ENCODE results near the gene BBC3. TPM values are rescaled to one million over a fixed set of nuclear protein-coding genes. Genes with fewer than 3 reads are reported as not detected.

BBC3 gene
- polyA plus RNA-seq, 1 donor from 2014 or later: 5.1 TPM

- Mint-ChIP-seq H3K36me3 (peaks cover 5% of the 10 kb centered on the region), H3K4me1 (peaks cover 5 to 7% (median 5%) of the 10 kb centered on the region in 3 donors), H3K9me3 (no peaks in the 10 kb centered on the region), H3K27me3 (no peaks in the 10 kb centered on the region), H3K4me3 (no peak overlapping the region), H3K27ac (peak overlapping the region in 1 of 3 donors; percentile 62)
Observed at GRCh38 chr19:47209319-47210179, 21.4 kb downstream of the BBC3 start.

- H3K9me3 Mint-ChIP-seq: no peaks in the 10 kb centered on the region
- H3K4me3 Mint-ChIP-seq: no peak overlapping the region
- no peaks in the 10 kb centered on the region for H3K27me3 Mint-ChIP-seq
- peaks cover 0 to 3% (median 0%) of the 10 kb centered on the region in 3 donors for H3K4me1 Mint-ChIP-seq
- peaks cover 5% of the 10 kb centered on the region for H3K36me3 Mint-ChIP-seq
- peak overlapping the region in 1 of 3 donors; percentile 4 for H3K27ac Mint-ChIP-seq
Observed at GRCh38 chr19:47203254-47203653, 27.7 kb downstream of the BBC3 start.

GRCh38 chr19:47200530-47200929, 30.5 kb downstream of the BBC3 start:
- H3K27me3 Mint-ChIP-seq: no peaks in the 10 kb centered on the region
- H3K4me1 Mint-ChIP-seq: peaks cover 0 to 4% (median 0%) of the 10 kb centered on the region in 3 donors
- H3K36me3 Mint-ChIP-seq: peaks cover 2% of the 10 kb centered on the region
- H3K9me3 Mint-ChIP-seq: no peaks in the 10 kb centered on the region
- H3K4me3 Mint-ChIP-seq: no peak overlapping the region
- no peak overlapping the region for H3K27ac Mint-ChIP-seq

- Mint-ChIP-seq H3K27ac (no peak overlapping the region), H3K36me3 (peaks cover 3% of the 10 kb centered on the region), H3K27me3 (no peaks in the 10 kb centered on the region), H3K4me3 (no peak overlapping the region), H3K9me3 (no peaks in the 10 kb centered on the region), H3K4me1 (peaks cover 0 to 3% (median 0%) of the 10 kb centered on the region in 3 donors)
Observed at GRCh38 chr19:47197141-47197540, 33.9 kb downstream of the BBC3 start.

GRCh38 chr19:47195434-47195833, 35.6 kb downstream of the BBC3 start:
- no peak overlapping the region for H3K4me3 Mint-ChIP-seq
- H3K9me3 Mint-ChIP-seq: no peaks in the 10 kb centered on the region
- H3K27me3 Mint-ChIP-seq: no peaks in the 10 kb centered on the region
- peak overlapping the region in 1 of 3 donors; percentile 53 for H3K27ac Mint-ChIP-seq
- H3K4me1 Mint-ChIP-seq: peaks cover 0 to 1% (median 0%) of the 10 kb centered on the region in 3 donors
- H3K36me3 Mint-ChIP-seq: peaks cover 5% of the 10 kb centered on the region

GRCh38 chr19:47190167-47190727, 40.8 kb downstream of the BBC3 start:
- no peaks in the 10 kb centered on the region for H3K9me3 Mint-ChIP-seq
- no peak overlapping the region for H3K4me3 Mint-ChIP-seq
- H3K4me1 Mint-ChIP-seq: peaks cover 11 to 14% (median 12%) of the 10 kb centered on the region in 3 donors
- H3K27ac Mint-ChIP-seq: no peak overlapping the region
- H3K36me3 Mint-ChIP-seq: peaks cover 5% of the 10 kb centered on the region
- H3K27me3 Mint-ChIP-seq: no peaks in the 10 kb centered on the region

- H3K27me3 Mint-ChIP-seq: no peaks in the 10 kb centered on the region
- H3K27ac Mint-ChIP-seq: peak overlapping the region in 1 of 3 donors; percentile 59
- no peaks in the 10 kb centered on the region for H3K9me3 Mint-ChIP-seq
- H3K36me3 Mint-ChIP-seq: peaks cover 4% of the 10 kb centered on the region
- no peak overlapping the region for H3K4me3 Mint-ChIP-seq
- peaks cover 12 to 14% (median 14%) of the 10 kb centered on the region in 3 donors for H3K4me1 Mint-ChIP-seq
Observed at GRCh38 chr19:47188507-47189033, 42.4 kb downstream of the BBC3 start.

- H3K27me3 Mint-ChIP-seq: no peaks in the 10 kb centered on the region
- peaks cover 4% of the 10 kb centered on the region for H3K36me3 Mint-ChIP-seq
- peak overlapping the region in 1 of 4 donors; percentile 70 for H3K4me3 Mint-ChIP-seq
- H3K27ac Mint-ChIP-seq: peak overlapping the region in 1 of 3 donors; percentile 59
- peaks cover 12 to 14% (median 14%) of the 10 kb centered on the region in 3 donors for H3K4me1 Mint-ChIP-seq
- H3K9me3 Mint-ChIP-seq: no peaks in the 10 kb centered on the region
Observed at GRCh38 chr19:47187797-47188196, 43.2 kb downstream of the BBC3 start.

GRCh38 chr19:47187335-47187655, 43.7 kb downstream of the BBC3 start:
- Mint-ChIP-seq H3K27me3 (no peaks in the 10 kb centered on the region), H3K4me1 (peaks cover 13 to 16% (median 14%) of the 10 kb centered on the region in 3 donors), H3K9me3 (no peaks in the 10 kb centered on the region), H3K36me3 (peaks cover 4% of the 10 kb centered on the region), H3K4me3 (peak overlapping the region in 1 of 4 donors; percentile 91), H3K27ac (peak overlapping the region in 2 of 3 donors; percentile 3 to 76)

GRCh38 chr19:47186446-47187334, 44.3 kb downstream of the BBC3 start:
- Mint-ChIP-seq H3K4me1 (peaks cover 14 to 19% (median 17%) of the 10 kb centered on the region in 3 donors), H3K9me3 (no peaks in the 10 kb centered on the region), H3K27me3 (no peaks in the 10 kb centered on the region), H3K36me3 (peaks cover 6% of the 10 kb centered on the region), H3K27ac (peak overlapping the region; percentile 3 to 88 (median 85)), H3K4me3 (peak overlapping the region in 3 of 4 donors; percentile 58 to 91 (median 77))

- peaks cover 16 to 20% (median 19%) of the 10 kb centered on the region in 3 donors for H3K4me1 Mint-ChIP-seq
- peaks cover 6% of the 10 kb centered on the region for H3K36me3 Mint-ChIP-seq
- no peak overlapping the region for H3K27ac Mint-ChIP-seq
- H3K9me3 Mint-ChIP-seq: no peaks in the 10 kb centered on the region
- no peaks in the 10 kb centered on the region for H3K27me3 Mint-ChIP-seq
- H3K4me3 Mint-ChIP-seq: no peak overlapping the region
Observed at GRCh38 chr19:47183601-47184000, 47.4 kb downstream of the BBC3 start.

- peaks cover 11% of the 10 kb centered on the region for H3K36me3 Mint-ChIP-seq
- H3K4me1 Mint-ChIP-seq: peaks cover 6 to 13% (median 9%) of the 10 kb centered on the region in 3 donors
- H3K27me3 Mint-ChIP-seq: no peaks in the 10 kb centered on the region
- no peak overlapping the region for H3K4me3 Mint-ChIP-seq
- H3K27ac Mint-ChIP-seq: no peak overlapping the region
- no peaks in the 10 kb centered on the region for H3K9me3 Mint-ChIP-seq
Observed at GRCh38 chr19:47179653-47180310, 51.2 kb downstream of the BBC3 start.

- peaks cover 4 to 8% (median 6%) of the 10 kb centered on the region in 3 donors for H3K4me1 Mint-ChIP-seq
- peak overlapping the region in 2 of 3 donors; percentile 17 to 28 for H3K27ac Mint-ChIP-seq
- H3K9me3 Mint-ChIP-seq: no peaks in the 10 kb centered on the region
- no peak overlapping the region for H3K4me3 Mint-ChIP-seq
- H3K27me3 Mint-ChIP-seq: no peaks in the 10 kb centered on the region
- H3K36me3 Mint-ChIP-seq: peaks cover 14% of the 10 kb centered on the region
Observed at GRCh38 chr19:47176627-47177090, 54.3 kb downstream of the BBC3 start.

GRCh38 chr19:47176071-47176626, 54.9 kb downstream of the BBC3 start:
- Mint-ChIP-seq H3K9me3 (no peaks in the 10 kb centered on the region), H3K36me3 (peaks cover 14% of the 10 kb centered on the region), H3K27me3 (no peaks in the 10 kb centered on the region), H3K4me3 (no peak overlapping the region), H3K27ac (peak overlapping the region in 1 of 3 donors; percentile 17), H3K4me1 (peaks cover 4 to 8% (median 6%) of the 10 kb centered on the region in 3 donors)
